GM12891 (cell line): ENCODE measurements around the gene ZNF136.

ENCODE experiments used
- DNase-seq: peaks from one replicate; pipeline ENCODE4 v3.0.0; 2011; ENCODE audit warnings: low spot score; ENCODE audit not compliant: insufficient read length
- FAIRE-seq: peaks from 2 replicates; lab custom pipeline; 2011; peaks lifted over from hg19 to GRCh38; lab: Jason Lieb, UNC
- PAX5 ChIP-seq: IDR thresholded peaks from 2 replicates; pipeline ENCODE4 v1.6.1; 2011; ENCODE audit warnings: low read length, moderate library complexity, mild to moderate bottlenecking; ENCODE audit not compliant: insufficient read depth, severe bottlenecking
- POLR2A ChIP-seq: IDR thresholded peaks from 2 replicates; pipeline ENCODE4 v1.6.1; 2011; ENCODE audit warnings: low read depth, low read length, control low read depth
- POLR2AphosphoS5 ChIP-seq: IDR thresholded peaks from 2 replicates; pipeline ENCODE4 v1.6.1; 2011; ENCODE audit warnings: low read depth, low read length, control low read depth
- POU2F2 ChIP-seq: IDR thresholded peaks from 2 replicates; pipeline ENCODE4 v1.6.1; 2011; ENCODE audit warnings: low read depth, mild to moderate bottlenecking, control low read depth, low read length, moderate library complexity
- SPI1 ChIP-seq: IDR thresholded peaks from 2 replicates; pipeline ENCODE4 v1.6.1; 2011; ENCODE audit warnings: low read depth, low read length, control low read depth
- TAF1 ChIP-seq: IDR thresholded peaks from 2 replicates; pipeline ENCODE4 v1.6.1; 2011; ENCODE audit warnings: low read depth, low read length, control low read depth

ZNF136 gene

DNA sequence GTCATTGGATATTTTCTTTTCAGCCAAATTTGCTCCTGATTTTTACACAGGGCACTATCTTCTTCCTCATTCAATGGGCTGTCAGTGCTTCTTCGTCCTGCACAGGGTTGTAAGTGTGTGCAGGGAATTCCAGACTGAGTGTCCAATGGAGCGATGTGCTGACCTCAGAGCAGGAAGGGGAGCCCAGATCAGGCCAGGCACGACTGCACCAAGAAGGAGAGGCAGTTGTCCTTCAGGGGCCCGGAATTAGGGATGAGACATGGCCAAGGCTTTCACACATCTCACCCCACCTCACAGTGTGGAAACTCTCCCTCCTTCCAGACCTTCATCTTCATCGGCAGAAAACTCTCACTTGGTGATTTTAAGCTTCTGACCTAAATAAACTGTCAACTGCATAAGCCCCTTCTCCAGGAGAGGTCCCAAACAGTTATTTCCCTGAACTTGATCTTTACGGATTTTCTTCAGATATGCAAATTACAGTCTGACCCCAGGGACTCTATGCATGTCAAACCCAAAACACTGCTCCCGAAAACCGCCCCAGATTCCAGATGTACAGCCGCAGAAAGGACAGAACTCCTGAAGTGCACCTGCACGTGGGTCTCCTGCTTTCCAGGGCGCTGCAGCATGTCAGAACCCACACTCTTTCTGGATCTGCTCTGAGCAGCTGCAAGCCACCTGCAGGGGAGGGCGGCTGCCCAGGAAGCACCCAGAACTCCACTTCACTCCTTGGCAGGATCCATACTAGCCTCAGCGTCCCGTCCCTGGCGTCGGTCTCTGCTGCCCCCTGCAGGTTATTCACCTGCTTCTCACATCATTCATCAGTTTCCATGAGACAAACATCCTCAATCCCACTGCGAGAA, 22.1 kb upstream of the ZNF136 start:
- TF ChIP-seq POLR2A (no peak), TAF1 (no peak), POLR2AphosphoS5 (no peak), PAX5 (no peak), POU2F2 (peak; percentile 45; the same call in 1 of the 2 replicates)
- DNase-seq = peak; percentile 51
- FAIRE-seq = peak; percentile 96

- TF ChIP-seq POLR2A = no peak
- no peak for TF ChIP-seq POU2F2
- no peak for TF ChIP-seq PAX5
- TF ChIP-seq SPI1 = no peak
- no peak for TF ChIP-seq TAF1
- TF ChIP-seq POLR2AphosphoS5 = no peak
- FAIRE-seq (no peak), DNase-seq (no peak)
Observed at GRCh38 chr19:12141405-12141736, 21.5 kb upstream of the ZNF136 start.

- FAIRE-seq (no peak), DNase-seq (no peak)
- TF ChIP-seq POLR2AphosphoS5 (no peak), PAX5 (no peak), SPI1 (no peak), TAF1 (no peak), POU2F2 (no peak), POLR2A (no peak)
Observed at GRCh38 chr19:12145348-12145747, 17.5 kb upstream of the ZNF136 start.

- TF ChIP-seq POLR2A (no peak), POU2F2 (no peak), TAF1 (no peak)
- FAIRE-seq (peak; percentile 66), DNase-seq (no peak)
Observed at GRCh38 chr19:12155324-12155860, 7.5 kb upstream of the ZNF136 start.

DNA sequence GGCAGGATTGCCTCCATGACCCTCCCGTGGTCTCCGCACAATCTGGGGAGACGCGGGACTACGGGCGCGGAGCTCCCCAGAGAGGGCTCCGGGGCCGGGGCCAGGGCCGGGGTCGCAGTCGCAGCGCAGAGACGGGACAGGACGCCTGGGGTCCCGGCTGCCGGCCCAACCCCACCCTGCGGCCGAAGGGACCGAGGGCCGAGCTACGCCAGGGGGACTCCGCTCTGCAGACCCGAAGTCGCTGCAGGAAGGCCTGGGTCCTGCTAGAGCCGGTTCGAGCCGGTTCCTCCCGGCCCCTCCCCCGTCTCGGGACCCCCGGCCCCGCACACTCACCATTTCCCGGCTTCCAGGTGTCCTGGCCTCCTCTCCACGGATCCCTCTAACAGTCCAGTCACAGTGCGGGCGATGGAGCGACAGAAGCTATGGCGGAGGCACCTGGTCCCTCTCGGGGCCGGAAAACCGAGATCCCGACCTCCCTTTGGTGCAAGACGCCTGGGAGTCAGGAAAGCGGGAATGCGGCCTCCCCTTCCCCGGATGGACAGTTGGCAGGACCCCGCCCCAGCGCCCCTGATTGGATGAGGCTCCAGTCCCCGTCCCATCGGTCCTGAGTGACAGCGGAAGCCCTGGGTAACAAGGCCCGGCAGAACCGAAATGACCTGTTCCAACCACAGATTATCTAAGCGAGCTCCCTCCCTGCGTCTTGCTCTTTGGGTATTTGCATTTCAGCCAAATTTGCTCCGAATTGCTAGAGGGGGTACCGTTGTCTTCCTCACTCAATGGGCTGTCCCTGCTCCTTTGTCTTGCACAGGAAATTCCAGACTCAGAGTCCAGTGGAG, 6.5 kb upstream of the ZNF136 start, which contains the start of gene ZNF625:
Gene ZNF625 (minus strand): TSS at position 512 of the 836 bp plus-strand sequence. CDS start 176 bp downstream, at position 336.
- FAIRE-seq (peak; percentile 94), DNase-seq (peak; percentile 72)
- no peak for TF ChIP-seq POLR2A
- TF ChIP-seq POU2F2 = peak; percentile 86
- 0 out of 2 replicates have a peak, but pooled peaks have one; percentile 1 for TF ChIP-seq SPI1

GRCh38 chr19:12159773-12160414, 3.0 kb upstream of the ZNF136 start:
- FAIRE-seq = no peak
- TF ChIP-seq POLR2AphosphoS5 = no peak
- no peak for TF ChIP-seq SPI1
- TF ChIP-seq POU2F2 = no peak
- no peak for TF ChIP-seq POLR2A
- TF ChIP-seq TAF1 = no peak
- DNase-seq = no peak

GRCh38 chr19:12162513-12162881, 399 bp upstream of the ZNF136 start:
- TF ChIP-seq PAX5 = no peak
- no peak for TF ChIP-seq POU2F2
- no peak for TF ChIP-seq POLR2A
- TF ChIP-seq POLR2AphosphoS5 = no peak
- TF ChIP-seq TAF1 = no peak
- no peak for TF ChIP-seq SPI1
- DNase-seq (no peak), FAIRE-seq (no peak)

DNA sequence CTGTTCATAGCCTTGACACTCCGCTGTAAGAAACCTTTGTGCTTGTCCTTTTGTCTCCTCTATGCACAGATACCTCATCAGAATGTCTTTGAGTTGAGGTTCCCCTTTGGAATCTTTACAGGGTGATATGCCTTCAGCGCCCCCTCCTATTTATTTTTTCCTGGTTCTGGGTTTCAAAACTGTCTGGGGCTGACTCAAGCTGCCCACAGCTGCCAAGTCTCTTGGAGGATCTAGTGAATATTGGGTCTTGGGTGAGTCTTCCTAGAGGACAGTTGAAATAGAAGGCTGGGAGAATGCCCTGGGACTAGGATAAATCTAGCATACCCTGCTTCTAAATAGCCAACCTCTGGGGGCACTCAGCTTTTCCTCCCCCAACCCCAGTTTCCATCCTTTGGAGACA, 930 bp downstream of the ZNF136 start:
- TF ChIP-seq POU2F2 = no peak
- no peak for TF ChIP-seq TAF1
- TF ChIP-seq SPI1 = no peak
- no peak for TF ChIP-seq POLR2A
- no peak for TF ChIP-seq POLR2AphosphoS5
- no peak for TF ChIP-seq PAX5
- FAIRE-seq = no peak
- no peak for DNase-seq

DNA sequence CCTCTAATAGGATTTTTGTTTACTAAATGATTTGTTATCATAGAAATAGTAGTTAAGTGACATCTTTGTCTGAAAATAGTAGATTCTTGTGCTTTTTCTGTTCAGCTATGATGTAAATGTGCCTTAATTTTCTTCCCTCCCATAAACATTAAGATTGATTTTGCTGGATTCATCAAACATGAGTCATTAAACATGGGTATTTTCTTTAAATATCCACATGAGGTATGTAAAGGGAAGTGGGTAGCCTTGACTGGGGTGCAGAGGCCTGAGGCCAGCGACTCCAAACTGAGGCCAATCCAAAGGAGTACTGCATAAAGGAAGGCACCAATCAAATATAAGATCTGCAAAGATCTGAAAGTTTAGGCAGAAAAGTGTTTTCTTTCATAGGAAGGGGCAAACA, 3.7 kb downstream of the ZNF136 start:
- FAIRE-seq (no peak), DNase-seq (no peak)
- TF ChIP-seq POU2F2 (no peak), PAX5 (no peak), SPI1 (0 out of 2 replicates have a peak, but pooled peaks have one; percentile 2), POLR2AphosphoS5 (no peak), TAF1 (no peak), POLR2A (no peak)
